PC-3 (cell line): ENCODE data around the gene IL5RA.

Source experiments
- CTCF ChIP-seq: fragments of 300-600 bp; sonication (generic); conservative IDR thresholded peaks from 2 replicates; pipeline ENCODE4 v1.5.1; 2017; ENCODE audit warnings: antibody characterized with exemption, low read depth, mild to moderate bottlenecking, low read length
- EZH2 ChIP-seq: fragments of 300-600 bp; sonication (generic); IDR thresholded peaks from one replicate; pipeline ENCODE4 v1.6.1; 2017; ENCODE audit warnings: antibody characterized with exemption, mild to moderate bottlenecking, low read length; ENCODE audit not compliant: unreplicated experiment
- EZH2phosphoT487 ChIP-seq: fragments of 300-600 bp; sonication (generic); IDR thresholded peaks from 2 replicates; pipeline ENCODE4 v1.6.1; 2018; ENCODE audit warnings: mild to moderate bottlenecking, antibody characterized with exemption, low read length, borderline replicate concordance

- TF ChIP-seq CTCF: no peak
- TF ChIP-seq EZH2: no peak
- no peak for TF ChIP-seq EZH2phosphoT487
Observed at GRCh38 chr3:3134750-3135448, 24.7 kb upstream of the IL5RA start.
